HL-60 (cell line): ENCODE results near the gene SPPL2B.

Experiments used
- DNase-seq, 2 experiments: peaks; one replicate each; pipeline ENCODE4 v3.0.0-alpha.2; 2010 to 2020; ENCODE audit warnings: low read depth in 1 of 2, low spot score in 1 of 2
- H3K27ac ChIP-seq: fragments of 250-450 bp; sonication (Bioruptor Pico); replicated peaks from 2 replicates; pipeline ENCODE4 v1.5.1; 2020; ENCODE audit warnings: mild to moderate bottlenecking, moderate library complexity
- H3K27me3 ChIP-seq: fragments of 250-450 bp; sonication (Bioruptor Pico); 2 replicates; pipeline ENCODE4 v1.5.1; 2021; ENCODE audit warnings: mild to moderate bottlenecking, moderate library complexity; ENCODE audit not compliant: insufficient read depth, poor library complexity, severe bottlenecking
- H3K4me3 ChIP-seq: replicated peaks from 2 replicates; pipeline ENCODE4 v1.5.1; 2011; ENCODE audit warnings: mild to moderate bottlenecking, control low read depth, low read length; ENCODE audit not compliant: insufficient read depth
- GABPA ChIP-seq: IDR thresholded peaks from 2 replicates; pipeline ENCODE4 v1.6.1; 2012; ENCODE audit warnings: low read depth
- POLR2AphosphoS5 ChIP-seq: IDR thresholded peaks from 2 replicates; pipeline ENCODE4 v1.6.1; 2012; ENCODE audit warnings: low read depth
- SPI1 ChIP-seq: IDR thresholded peaks from 2 replicates; pipeline ENCODE4 v1.6.1; 2012; ENCODE audit warnings: low read depth, mild to moderate bottlenecking, borderline replicate concordance
- TF ChIP-seq, protein P1 (sequence below): IDR thresholded peaks from one replicate; pipeline ENCODE4 v1.5.1; 2011; ENCODE audit warnings: low read length, control low read depth, inconsistent platforms; ENCODE audit not compliant: insufficient read depth
- TF ChIP-seq, protein P2 (sequence below): IDR thresholded peaks from 2 replicates; pipeline ENCODE4 v1.6.1; 2012; ENCODE audit warnings: low read depth; ENCODE audit not compliant: insufficient replicate concordance

The SPPL2B gene

GRCh38 chr19:2335848-2336247 lies 7.4 kb downstream of the SPPL2B start:
- no peak overlapping the region for H3K27ac ChIP-seq
- no peak for DNase-seq

DNA sequence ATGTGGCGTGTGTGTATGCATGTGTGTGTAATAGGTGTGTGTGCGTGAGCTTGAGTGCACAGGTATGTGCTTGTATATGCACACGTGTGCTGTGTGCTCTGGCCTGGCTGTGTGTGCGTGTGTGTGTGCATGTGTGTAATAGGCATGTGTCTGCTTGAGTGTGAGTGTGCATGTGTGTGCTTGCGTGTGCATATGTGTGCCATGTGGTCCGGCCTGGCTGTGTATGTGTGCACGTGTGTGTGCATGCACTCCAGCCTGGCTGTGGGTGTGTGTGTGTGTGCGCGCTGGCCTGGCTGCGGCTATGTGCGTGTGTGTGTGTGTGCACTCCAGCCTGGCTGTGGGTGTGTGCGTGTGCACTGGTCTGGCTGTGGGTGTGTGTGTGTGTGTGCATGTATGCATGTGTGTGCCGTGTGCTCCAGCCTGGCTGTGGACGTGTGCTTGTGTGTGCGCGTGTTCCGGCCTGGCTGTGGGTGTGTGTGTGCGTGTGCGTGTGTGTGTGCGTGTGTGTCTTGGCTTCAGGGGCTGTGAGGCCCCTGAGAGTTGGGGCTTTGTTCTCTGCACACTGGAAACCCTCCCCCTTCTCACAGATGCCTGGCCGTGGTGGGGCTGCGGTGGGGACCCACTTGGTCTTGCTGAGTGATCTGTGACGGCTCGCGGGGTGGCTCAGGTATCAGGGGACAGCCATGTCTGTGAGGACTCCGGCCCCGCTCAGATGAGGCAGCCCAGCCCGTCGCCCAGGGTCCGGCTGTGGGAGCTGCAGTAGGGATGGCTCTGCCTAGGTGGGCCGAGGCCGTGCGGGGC lies 8.2 kb downstream of the SPPL2B start:
- Histone ChIP-seq H3K4me3 (no peak overlapping the region), H3K27ac (no peak overlapping the region), H3K27me3 (no peaks in the 10 kb centered on the region)
- TF ChIP-seq, protein P1, sequence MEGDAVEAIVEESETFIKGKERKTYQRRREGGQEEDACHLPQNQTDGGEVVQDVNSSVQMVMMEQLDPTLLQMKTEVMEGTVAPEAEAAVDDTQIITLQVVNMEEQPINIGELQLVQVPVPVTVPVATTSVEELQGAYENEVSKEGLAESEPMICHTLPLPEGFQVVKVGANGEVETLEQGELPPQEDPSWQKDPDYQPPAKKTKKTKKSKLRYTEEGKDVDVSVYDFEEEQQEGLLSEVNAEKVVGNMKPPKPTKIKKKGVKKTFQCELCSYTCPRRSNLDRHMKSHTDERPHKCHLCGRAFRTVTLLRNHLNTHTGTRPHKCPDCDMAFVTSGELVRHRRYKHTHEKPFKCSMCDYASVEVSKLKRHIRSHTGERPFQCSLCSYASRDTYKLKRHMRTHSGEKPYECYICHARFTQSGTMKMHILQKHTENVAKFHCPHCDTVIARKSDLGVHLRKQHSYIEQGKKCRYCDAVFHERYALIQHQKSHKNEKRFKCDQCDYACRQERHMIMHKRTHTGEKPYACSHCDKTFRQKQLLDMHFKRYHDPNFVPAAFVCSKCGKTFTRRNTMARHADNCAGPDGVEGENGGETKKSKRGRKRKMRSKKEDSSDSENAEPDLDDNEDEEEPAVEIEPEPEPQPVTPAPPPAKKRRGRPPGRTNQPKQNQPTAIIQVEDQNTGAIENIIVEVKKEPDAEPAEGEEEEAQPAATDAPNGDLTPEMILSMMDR, result no peak
- TF ChIP-seq SPI1, result no peak
- no peak for TF ChIP-seq POLR2AphosphoS5
- no peak for TF ChIP-seq GABPA
- TF ChIP-seq, protein P2, sequence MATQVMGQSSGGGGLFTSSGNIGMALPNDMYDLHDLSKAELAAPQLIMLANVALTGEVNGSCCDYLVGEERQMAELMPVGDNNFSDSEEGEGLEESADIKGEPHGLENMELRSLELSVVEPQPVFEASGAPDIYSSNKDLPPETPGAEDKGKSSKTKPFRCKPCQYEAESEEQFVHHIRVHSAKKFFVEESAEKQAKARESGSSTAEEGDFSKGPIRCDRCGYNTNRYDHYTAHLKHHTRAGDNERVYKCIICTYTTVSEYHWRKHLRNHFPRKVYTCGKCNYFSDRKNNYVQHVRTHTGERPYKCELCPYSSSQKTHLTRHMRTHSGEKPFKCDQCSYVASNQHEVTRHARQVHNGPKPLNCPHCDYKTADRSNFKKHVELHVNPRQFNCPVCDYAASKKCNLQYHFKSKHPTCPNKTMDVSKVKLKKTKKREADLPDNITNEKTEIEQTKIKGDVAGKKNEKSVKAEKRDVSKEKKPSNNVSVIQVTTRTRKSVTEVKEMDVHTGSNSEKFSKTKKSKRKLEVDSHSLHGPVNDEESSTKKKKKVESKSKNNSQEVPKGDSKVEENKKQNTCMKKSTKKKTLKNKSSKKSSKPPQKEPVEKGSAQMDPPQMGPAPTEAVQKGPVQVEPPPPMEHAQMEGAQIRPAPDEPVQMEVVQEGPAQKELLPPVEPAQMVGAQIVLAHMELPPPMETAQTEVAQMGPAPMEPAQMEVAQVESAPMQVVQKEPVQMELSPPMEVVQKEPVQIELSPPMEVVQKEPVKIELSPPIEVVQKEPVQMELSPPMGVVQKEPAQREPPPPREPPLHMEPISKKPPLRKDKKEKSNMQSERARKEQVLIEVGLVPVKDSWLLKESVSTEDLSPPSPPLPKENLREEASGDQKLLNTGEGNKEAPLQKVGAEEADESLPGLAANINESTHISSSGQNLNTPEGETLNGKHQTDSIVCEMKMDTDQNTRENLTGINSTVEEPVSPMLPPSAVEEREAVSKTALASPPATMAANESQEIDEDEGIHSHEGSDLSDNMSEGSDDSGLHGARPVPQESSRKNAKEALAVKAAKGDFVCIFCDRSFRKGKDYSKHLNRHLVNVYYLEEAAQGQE, result no peak
- no peak for DNase-seq

More at GRCh38 chr19:2335848-2336247, 7.4 kb downstream of the SPPL2B start:
- TF ChIP-seq POLR2AphosphoS5, result no peak
- TF ChIP-seq, protein P1, result no peak
- TF ChIP-seq GABPA, result no peak
- no peak for TF ChIP-seq SPI1
- TF ChIP-seq, protein P2, result no peak
- Histone ChIP-seq H3K4me3 (no peak overlapping the region), H3K27me3 (no peaks in the 10 kb centered on the region)

- no peak overlapping the region for H3K4me3 ChIP-seq
- TF ChIP-seq POLR2AphosphoS5 (no peak), GABPA (no peak), SPI1 (no peak)
- TF ChIP-seq, protein P2, result no peak
- TF ChIP-seq, protein P1, result no peak
- no peaks in the 10 kb centered on the region for H3K27me3 ChIP-seq
- DNase-seq, result no peak
- H3K27ac ChIP-seq, result no peak overlapping the region
Measured at GRCh38 chr19:2337329-2337707, 8.8 kb downstream of the SPPL2B start.
